Measurements from ENCODE around the gene KLHL11. TPM values are rescaled to one million over a fixed set of nuclear protein-coding genes. Genes with fewer than 3 reads are reported as not detected.

KLHL11 gene
- total RNA-seq, 1 donor from 2014 or later: 9.0 TPM

GRCh38 chr17:41825175-41825845 is 39.9 kb downstream of the KLHL11 start:
- H3K9me3 Mint-ChIP-seq (ENCODE audit: unreplicated experiment): no peaks in the 10 kb centered on the region
- peaks cover 4% of the 10 kb centered on the region for H3K27me3 Mint-ChIP-seq (ENCODE audit: unreplicated experiment)
- no peaks in the 10 kb centered on the region for H3K4me1 Mint-ChIP-seq (ENCODE audit: unreplicated experiment)
- no peak for DNase-seq (ENCODE audit: low spot score)
- peak overlapping the region; percentile 18 for H3K4me3 Mint-ChIP-seq (ENCODE audit: unreplicated experiment)
- H3K36me3 Mint-ChIP-seq (ENCODE audit: low read depth, unreplicated experiment): peaks cover 4% of the 10 kb centered on the region
- no peak for TF ChIP-seq CTCF (IDR thresholded peaks at IDR 0.05; ENCODE audit: unreplicated experiment)
- H3K27ac Mint-ChIP-seq (ENCODE audit: unreplicated experiment): no peak overlapping the region

GRCh38 chr17:41824086-41824485 is 41.1 kb downstream of the KLHL11 start:
- H3K4me3 Mint-ChIP-seq (ENCODE audit: unreplicated experiment): no peak overlapping the region
- DNase-seq (ENCODE audit: low spot score): no peak
- no peaks in the 10 kb centered on the region for H3K9me3 Mint-ChIP-seq (ENCODE audit: unreplicated experiment)
- no peak for TF ChIP-seq CTCF (IDR thresholded peaks at IDR 0.05; ENCODE audit: unreplicated experiment)
- no peaks in the 10 kb centered on the region for H3K36me3 Mint-ChIP-seq (ENCODE audit: low read depth, unreplicated experiment)
- H3K27ac Mint-ChIP-seq (ENCODE audit: unreplicated experiment): no peak overlapping the region
- peaks cover 4% of the 10 kb centered on the region for H3K27me3 Mint-ChIP-seq (ENCODE audit: unreplicated experiment)
- no peaks in the 10 kb centered on the region for H3K4me1 Mint-ChIP-seq (ENCODE audit: unreplicated experiment)

- Mint-ChIP-seq H3K9me3 (ENCODE audit: unreplicated experiment) (no peaks in the 10 kb centered on the region), H3K4me3 (ENCODE audit: unreplicated experiment) (no peak overlapping the region), H3K27me3 (ENCODE audit: unreplicated experiment) (peaks cover 4% of the 10 kb centered on the region), H3K27ac (ENCODE audit: unreplicated experiment) (no peak overlapping the region), H3K4me1 (ENCODE audit: unreplicated experiment) (no peaks in the 10 kb centered on the region), H3K36me3 (ENCODE audit: low read depth, unreplicated experiment) (no peaks in the 10 kb centered on the region)
- DNase-seq (ENCODE audit: low spot score): no peak
- TF ChIP-seq CTCF (IDR thresholded peaks at IDR 0.05; ENCODE audit: unreplicated experiment): no peak
Measured at GRCh38 chr17:41823580-41823979, 41.6 kb downstream of the KLHL11 start.

- Mint-ChIP-seq H3K27me3 (ENCODE audit: unreplicated experiment) (peaks cover 4% of the 10 kb centered on the region), H3K4me1 (ENCODE audit: unreplicated experiment) (no peaks in the 10 kb centered on the region), H3K9me3 (ENCODE audit: unreplicated experiment) (no peaks in the 10 kb centered on the region), H3K36me3 (ENCODE audit: low read depth, unreplicated experiment) (peaks cover 3% of the 10 kb centered on the region), H3K4me3 (ENCODE audit: unreplicated experiment) (no peak overlapping the region), H3K27ac (ENCODE audit: unreplicated experiment) (no peak overlapping the region)
- DNase-seq (ENCODE audit: low spot score): no peak
- TF ChIP-seq CTCF (IDR thresholded peaks at IDR 0.05; ENCODE audit: unreplicated experiment): no peak
Measured at GRCh38 chr17:41823141-41823524, 42.1 kb downstream of the KLHL11 start.

- no peak overlapping the region for H3K27ac Mint-ChIP-seq (ENCODE audit: unreplicated experiment)
- no peak overlapping the region for H3K4me3 Mint-ChIP-seq (ENCODE audit: unreplicated experiment)
Measured at GRCh38 chr17:41822216-41823140, 42.7 kb downstream of the KLHL11 start.

More at GRCh38 chr17:41822216-41823140, 42.7 kb downstream of the KLHL11 start:
- Mint-ChIP-seq H3K9me3 (ENCODE audit: unreplicated experiment) (no peaks in the 10 kb centered on the region), H3K27me3 (ENCODE audit: unreplicated experiment) (peaks cover 4% of the 10 kb centered on the region), H3K4me1 (ENCODE audit: unreplicated experiment) (no peaks in the 10 kb centered on the region), H3K36me3 (ENCODE audit: low read depth, unreplicated experiment) (peaks cover 3% of the 10 kb centered on the region)
- DNase-seq (ENCODE audit: low spot score): no peak
- no peak for TF ChIP-seq CTCF (IDR thresholded peaks at IDR 0.05; ENCODE audit: unreplicated experiment)

Measured in endothelial cell (in vitro differentiated cells).